Activated naive CD8-positive, alpha-beta T cell treated with anti-CD3 and anti-CD28 coated beads, Interleukin-2, amount 50 U/mL, for 16 hours (primary cell): ENCODE measurements around the gene HSPA9.

Experiments
- DNase-seq: peaks from one replicate; pipeline ENCODE4 v3.0.0-alpha.2; 2020; ENCODE audit warnings: low read depth, low spot score

HSPA9 gene

DNA sequence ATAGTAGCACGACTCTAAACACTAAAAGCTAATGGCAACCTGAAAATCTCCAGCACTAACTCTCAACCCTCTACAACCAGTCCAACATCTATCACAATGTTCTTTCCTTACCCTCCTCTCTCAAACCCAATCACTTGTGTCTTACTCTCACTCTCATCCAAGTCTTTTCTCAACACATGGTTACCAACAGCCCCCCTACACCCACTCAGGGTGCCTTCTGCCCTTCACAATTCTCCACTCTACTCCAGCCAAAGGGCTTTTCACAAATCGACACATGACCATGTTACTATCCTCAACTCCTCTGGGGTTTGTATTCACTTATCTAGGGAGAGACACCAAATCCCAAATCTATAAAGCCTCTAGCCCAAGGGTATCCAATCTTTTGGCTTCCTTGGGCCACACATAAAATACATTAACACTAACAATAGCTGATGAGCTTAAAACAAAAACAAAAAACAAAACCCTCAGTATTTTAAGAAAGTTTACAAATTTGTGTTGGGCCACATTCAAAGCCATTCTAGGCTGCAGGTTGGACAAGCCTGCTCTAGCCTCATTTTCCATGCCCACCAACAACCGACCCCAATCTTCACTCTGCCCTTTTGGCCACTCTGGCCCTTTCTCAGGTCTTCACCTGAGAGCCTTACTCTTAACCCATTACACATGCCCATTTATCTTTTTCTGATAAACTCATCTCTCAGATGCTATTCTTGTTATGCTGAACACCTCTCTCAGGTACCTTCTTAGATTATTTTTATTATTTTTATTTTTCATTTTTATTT lies 11.7 kb downstream of the HSPA9 start:
- DNase-seq = no peak

DNA sequence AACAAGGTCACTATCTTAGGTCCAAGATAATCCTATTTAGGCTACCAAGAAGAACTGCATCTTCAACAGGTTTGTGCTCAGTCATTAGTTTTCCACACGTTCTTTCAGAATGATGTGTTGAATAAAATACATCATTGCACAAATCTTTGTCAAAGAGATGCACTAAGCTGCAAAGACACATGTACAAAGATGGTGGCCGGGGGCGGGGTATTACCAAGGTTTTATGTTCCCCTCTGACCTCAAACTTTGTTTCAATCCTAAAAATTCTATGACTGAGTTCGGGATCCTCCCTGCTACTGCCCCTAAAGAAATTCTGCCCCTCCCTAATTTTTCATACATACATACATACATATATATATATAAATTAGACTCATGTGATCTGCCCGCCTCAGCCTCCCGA lies 14.2 kb downstream of the HSPA9 start:
- no peak for DNase-seq

DNA sequence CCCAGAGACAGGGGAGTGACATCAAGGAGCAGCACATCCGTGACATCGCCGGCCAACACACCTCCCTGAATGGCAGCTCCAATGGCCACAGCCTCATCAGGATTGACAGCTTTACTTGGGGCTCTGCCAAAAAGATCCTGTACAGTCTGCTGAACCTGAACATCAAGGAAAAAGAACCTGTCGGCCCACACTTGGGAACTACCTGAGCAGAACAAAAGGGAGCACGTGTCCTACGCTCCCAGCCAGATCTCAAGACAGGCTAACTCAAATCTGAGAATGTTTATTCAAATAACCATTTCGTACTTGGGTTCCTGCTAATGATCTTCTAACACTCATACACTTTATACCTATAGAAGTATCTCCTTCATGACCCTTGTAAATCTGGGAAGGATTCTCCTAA lies 15.3 kb downstream of the HSPA9 start:
- DNase-seq = no peak

DNA sequence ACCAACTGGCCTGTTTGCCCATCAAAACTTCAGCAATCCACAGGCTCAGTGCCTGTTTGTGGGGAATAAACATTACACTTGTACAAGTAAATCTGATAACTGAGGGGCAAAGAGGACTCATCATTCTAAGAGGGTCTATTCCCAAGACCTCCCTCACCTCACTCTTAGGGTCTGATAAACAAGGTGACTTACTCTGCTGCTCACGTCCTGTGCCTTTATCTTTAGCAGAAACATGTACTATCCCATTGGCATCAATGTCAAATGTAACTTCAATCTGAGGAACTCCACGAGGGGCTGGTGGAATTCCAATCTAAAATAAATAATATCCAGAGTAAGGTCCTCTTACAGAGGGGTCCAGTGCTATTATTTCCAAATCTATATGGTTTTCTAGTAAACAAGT lies 17.5 kb downstream of the HSPA9 start:
- no peak for DNase-seq

DNA sequence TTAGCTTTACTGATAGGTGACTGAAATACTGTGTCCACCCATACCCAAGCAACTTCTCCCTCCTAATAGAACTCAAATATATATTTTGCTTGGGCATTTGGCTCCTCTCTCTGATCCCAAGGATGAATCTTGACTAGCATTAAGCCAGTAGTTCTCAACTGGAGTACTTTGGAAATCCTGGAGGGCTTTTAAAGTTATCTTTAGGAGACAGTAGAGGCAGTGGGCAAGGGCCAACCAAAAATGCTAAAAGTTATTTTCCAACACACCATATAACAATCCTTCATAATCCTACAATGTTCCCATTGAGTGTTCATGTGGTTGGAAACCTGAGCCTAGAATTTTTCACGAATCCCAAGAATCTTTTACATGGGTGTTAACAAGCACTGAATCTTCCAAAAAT lies 21.1 kb downstream of the HSPA9 start:
- no peak for DNase-seq

DNA sequence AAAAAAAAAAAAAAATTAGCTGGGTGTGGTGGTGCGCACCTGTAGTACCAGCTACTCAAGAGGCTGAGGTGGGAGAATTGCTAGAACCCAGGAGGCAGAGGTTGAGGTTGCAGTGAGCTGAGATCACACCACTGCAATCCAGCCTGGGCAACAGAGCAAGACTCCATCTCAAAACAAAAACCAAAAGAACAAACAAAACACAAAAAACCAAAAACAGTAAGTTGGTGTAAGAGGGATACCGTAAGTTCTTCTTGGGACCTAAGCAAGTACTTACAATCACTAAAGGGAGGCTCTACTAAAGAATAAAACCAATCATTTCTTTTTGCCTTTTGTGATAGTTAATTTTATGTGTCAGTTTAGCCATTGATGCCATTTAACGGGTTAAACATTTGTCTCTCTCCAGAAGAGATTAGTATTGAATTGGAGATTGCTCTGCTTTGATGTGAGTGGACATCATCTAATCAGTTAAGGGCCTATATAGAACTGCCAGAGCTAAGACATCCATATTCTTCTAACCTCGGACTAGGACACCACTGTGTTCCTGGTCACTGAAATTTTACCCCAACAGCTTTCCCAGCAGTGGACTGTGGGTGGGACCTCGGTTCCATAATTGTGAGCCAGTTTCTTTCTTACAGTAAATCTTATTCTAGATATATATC lies 21.6 kb downstream of the HSPA9 start:
- no peak for DNase-seq

DNA sequence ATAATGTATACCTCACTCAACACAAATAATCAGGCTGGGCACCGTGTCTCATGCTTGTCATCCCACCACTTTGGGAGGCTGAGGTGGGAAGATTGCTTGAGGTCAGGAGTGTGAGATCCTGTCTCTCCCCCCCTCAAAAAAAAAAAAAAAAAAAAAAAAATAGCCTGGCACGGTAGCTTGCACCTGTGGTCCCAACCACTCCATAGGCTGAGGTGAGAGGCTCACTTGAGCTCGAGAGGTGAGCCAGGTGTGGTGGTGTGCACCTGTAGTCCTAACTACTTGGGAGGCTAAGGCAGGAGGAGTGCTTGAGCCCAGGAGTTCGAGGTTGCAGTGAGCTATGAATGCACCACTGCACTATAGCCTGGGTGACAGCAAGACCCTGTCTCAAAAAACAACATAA lies 22.5 kb downstream of the HSPA9 start:
- no peak for DNase-seq

DNA sequence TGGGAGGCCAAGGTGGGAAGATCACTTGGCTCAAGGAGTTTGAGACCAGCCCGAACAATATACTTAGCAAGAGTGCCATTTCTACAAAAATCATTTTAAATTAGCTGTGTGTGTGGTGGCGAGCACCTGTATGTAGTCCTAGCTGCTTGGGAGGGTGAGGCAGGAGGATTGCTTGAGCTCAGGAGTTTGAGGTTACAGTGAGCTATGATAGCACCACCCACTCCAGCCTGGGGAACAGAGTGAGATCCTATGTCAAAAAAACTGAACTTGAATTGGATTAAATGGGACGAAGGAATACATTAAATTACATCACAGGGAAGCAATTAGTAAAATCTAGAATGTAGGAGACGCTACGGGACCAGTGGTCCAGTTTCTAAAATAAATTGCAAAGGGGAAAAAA lies 25.8 kb downstream of the HSPA9 start:
- DNase-seq = no peak

DNA sequence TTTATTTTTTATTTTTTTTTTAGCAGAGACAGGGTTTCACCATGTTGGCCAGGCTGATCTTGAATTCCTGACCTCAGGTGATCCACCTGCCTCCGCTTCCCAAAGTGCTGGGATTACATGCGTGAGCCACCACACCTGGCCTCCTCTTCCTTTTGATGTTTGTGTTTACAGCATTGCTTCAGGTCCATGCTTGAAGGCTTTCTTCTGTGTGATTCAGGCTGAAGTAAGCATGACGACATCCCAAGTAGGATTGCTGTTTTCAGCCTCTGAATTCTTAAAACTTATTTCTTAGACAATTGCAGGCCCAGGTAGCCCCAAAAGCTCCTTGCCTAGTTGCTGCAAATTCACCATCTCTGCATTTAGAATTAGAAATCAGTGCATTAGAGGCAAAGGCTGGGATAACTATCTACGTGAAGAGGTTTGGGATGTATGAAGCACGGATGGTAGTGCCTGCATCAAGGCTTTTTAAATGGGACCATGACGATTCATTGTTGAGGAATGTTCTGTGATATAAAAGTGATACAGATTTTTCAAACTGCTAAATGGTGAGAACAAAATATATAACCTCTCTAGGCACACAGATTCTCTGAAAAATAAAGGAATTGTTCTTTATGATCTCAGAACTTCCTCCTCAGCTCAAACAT lies 29.2 kb downstream of the HSPA9 start:
- no peak for DNase-seq

DNA sequence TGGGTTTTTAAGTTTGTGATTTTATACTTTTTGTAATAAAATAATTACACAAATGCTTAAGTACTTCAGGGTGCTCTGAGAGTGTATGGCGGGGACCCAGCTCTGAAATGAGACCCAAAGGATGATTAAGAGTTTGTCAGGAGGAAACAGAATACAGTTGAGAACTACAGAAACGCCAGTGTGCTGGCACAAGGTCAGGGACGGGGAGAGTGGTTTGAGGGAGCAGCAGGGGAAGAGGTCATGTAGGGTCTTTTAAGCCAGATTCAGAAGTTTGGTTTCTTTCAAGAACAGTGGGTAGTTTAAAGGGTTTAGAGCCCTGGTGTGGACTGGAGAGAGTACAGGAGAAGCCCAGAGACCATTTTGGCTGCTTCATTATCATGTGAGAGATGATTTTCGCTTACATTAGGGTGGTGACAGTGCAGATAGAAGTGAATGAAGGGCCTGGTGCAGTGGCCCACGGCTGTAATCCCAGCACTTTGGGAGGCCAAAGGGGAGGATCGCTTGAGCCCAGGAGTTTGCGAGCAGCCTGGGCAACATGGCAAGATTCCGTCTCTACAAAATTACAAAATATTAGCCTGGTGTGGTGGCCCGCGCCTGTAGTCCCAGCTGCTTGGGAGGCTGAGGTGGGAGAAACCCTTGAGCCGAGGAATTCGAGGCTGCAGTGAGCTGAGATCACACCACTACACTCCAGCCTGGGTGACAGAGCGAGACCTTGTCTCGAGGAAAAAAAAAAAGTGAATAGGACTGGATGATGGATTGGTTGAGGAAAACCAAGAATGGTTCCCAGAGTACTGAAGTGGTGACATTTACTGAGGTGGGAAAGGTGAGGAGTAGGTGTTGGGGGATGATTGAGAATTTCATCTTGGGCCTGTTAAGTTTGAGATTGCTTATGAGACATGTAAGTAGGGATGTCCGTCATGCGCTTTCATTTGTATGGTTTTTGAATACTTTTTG lies 30.7 kb downstream of the HSPA9 start:
- no peak for DNase-seq

DNA sequence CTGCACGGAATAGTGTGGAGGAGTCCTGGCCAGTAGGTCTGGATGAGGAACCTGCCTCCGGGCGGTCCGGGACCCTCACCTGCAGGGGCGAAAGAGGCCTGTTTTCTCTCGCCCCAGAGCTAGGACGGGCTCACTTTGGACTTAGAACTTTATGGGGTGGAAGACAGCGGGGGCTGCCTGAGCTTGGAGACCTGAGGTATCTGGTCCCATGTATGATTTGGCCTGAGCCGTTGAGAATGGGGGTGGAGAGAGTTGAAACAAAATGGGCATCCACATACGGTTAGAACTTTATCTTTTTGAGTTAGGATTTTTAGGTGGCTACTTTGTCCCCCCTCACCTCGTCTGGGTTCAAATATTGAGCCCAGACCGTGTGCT lies 31.5 kb downstream of the HSPA9 start:
- no peak for DNase-seq

DNA sequence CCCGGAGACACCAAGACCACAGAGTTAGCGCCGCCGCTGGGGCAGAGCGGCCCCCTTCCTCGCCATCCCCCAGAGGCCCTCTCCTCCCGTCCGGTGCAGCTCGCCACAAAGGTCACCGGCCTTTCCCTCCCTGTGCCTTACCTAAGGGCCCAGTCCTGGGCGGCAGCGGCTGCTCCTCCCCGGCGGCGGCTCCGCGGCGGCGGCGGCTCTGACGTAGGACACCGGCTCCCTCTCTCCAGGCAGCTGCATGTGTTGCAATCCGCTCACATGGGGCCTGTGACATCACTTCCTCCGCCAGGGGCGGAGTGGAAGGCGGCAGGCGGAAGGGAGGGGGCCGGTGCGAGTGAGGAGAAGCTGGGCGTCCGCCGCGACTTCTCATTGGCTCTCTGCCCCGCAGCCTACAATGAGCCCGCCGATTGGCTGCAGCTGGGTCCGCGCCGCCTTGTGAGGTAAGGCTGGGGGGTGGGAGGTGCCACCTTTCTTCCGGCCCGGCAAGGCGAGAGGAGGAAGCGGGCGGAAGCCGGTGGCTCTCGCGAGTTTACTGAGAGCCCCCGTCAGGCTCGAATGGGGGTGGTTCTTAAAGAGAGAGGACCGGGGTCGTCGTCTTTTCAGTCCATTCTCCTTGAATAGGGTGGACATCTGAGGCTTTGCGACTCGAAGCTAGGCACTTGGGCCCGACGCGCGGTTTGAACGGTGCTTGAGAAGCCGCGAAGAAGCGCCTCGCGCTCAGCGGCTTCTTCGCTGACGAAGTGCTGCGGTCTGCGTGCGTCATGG lies 32.1 kb downstream of the HSPA9 start, which contains the start of gene ETF1:
Gene ETF1, minus strand, starts transcription at position 281 of the 774 bp plus-strand sequence. CDS start 318 bp downstream, outside the sequence.
- peak; percentile 99 for DNase-seq

DNA sequence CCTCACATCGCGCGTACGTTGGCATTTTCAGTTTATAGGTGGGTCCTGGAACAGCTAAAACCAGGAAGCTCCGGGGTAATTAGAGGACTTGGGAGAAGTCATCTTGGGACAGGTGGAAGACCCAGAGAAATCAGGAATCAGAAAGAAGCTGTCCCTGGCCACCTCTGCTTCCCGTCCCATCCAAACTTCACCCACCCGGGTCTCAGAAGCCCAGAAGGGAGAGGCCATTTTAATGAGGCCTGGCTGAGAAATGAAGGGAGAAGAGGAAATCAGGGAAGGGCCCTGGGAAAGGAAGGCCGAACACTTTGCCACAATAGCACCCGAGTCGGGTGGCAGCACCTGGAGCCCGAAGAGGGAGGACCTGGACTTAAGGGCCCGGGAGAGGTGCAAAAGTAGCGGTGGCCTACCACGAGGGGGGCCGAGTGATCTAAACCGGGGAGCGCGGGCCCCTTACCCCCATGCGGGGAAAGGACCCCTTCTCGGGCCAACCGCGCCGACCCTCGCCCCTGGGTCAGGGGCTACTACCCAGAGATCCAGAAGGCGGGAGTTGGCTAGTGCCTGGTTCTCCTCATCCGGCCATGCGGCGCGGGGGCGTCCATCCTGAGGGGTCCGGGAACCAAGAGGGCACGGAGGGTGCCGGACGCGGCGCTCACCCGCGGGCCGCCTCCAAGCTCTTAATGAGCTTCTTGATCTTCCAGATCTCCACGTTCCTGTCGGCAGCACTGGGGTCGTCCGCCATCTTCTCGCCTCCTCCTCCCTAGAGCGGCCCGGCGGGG lies 32.8 kb downstream of the HSPA9 start:
- no peak for DNase-seq

DNA sequence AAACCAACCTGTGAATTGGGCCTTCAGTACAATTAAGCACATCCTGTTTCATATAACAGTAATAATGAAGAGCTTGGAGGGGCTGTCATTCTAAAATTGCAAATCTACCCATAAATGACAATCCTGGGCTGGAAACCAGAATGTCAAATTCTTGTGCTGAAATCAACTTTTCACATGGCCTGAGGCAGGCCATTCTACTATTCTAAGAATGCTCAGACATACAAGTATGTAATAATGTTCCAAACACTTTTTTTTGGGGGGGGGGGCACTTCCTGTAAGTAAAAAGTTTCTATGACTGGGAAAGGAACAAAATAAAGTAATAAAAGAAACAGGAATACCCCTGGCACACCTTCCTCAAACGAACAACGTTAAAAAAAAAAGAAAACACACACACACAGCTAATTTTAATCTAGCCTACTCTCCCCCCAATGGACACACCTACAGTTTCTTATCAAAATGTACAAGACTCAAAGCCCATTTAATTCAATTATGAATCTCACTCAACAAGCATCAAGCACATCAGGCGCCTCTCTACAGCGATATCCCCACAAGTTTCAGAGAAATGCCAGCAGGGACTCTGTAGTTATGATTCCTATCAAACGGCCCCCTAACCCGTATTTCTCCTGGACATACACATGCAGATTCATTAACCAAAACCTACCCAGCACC lies 33.6 kb downstream of the HSPA9 start:
- no peak for DNase-seq

DNA sequence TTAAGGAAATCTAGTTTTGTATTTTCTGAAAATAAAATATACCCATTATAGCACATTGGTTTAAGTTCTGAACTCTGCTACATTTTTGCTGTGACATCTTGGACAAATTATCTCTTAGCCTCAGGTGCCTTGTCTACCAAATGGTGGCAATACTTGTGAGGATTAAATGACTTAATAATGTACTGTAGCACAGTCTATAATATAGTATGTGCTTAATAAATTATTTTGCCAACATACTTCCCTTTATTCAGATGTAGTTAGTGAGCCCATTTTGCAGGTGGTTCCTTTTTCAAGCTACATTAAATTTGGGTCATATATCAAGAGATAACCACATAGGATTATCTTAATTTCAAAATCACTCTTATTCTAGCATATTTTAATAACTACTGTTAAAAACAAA lies 35.4 kb downstream of the HSPA9 start:
- no peak for DNase-seq

DNA sequence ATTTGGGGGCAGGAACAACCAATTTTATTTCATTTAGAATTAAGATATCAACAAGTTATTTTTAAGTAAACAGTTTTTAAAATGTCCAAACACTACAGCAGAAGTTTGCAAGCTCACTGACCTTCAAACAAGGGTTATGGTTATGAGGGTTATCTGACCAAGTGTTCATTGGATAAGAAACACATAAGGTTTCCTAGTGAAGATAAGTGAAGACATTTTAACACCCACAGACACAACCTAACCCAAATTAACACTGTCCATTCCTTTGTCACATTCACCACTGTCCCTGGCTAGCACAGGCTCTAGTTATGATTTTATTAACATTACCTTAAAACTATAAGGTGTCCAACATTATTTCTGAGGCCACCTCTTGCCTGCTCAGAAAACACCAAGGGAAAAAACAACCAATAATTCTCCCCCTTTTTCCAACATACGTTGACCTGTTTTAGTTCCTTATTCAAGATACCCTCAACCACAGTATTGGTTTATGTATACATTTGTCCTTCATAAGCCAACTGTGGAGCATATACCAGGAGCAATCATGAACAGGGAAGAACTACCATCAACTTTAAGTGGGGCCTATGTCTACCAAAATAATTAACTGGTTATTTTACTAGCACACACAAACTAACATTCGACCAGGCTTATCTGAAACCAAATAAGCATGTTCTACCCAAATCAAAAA lies 36.1 kb downstream of the HSPA9 start:
- DNase-seq = no peak

DNA sequence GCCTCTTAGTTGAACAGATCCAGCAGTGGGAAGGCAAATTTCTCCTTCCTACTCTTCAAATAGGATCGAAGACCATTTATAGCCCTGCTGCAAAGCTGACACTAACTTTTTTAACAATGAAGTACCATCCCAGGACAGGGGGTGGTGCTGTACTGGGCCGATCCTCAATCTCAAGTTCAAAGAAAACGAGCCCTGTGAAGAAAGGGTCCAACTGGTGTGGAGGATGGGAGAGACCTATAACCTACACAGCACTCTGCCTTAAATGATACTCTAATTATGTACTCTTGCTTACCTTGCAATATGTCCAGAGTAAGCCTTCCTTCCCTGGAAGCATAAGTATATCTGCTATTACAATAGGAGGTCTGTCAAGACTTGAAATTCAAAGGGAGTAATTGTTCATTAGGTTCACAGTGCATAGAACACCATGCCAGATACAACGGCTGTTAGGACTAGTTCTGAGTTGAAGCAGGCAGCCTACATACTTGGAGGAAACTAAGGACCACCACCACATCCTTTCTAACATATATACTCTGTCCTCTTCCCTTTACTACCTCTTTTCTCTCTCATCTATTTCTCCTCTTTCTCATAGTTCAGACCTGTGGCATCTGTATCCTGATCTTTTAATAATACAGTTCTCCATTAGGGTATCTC lies 38.4 kb downstream of the HSPA9 start:
- DNase-seq = no peak

DNA sequence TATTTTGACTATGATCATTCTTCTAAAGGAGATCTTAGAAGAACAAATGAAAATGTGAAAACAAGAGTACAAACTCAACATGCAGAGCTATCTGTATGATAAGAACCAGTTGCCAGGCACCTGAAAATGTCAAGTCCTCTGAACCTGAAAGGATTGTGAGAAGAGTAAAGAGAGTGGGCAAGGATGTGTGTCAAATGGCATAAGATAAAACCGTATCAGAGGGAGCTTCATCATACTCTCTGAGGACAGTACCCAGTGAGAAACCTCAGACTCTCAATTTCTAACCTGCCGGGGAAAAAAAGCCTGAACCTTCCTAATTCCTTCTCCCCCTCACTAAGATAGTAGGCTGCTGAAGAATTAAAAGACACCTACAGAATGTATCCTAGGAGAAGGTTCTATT lies 39.0 kb downstream of the HSPA9 start:
- no peak for DNase-seq
